ENCODE data around the gene CANT1.

CANT1 gene

DNA sequence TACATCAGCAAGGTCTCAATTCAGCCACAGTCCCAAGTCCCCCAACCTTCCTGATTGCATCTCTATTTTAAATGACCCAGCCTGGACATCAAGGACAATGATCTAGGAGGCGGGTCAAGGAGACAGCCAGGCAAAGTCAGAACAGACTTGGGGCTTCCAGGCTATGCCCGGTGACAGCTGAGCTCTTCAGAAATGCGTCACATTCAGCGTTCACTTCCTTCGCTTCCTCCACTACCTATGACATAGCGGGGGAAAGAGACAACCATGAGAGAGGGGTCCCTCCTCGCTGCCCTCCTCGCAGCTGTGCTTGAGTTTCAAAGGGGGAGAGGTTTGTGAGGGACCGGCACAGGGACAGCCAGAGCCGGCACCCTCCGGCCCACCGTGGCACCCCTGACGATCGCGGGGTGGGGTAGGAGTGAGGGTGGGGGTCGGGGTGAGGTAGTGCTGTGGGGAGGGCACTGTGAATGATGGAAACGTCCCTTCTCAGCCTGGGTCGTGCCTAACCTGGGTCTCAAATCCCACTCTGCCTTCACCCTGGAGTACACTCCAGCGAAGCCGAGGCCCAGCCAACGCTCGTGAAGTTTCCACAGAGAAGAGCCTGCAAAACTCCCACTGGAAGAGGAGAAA is 17.5 kb downstream of the CANT1 start:
- DNase-seq (ENCODE audit: low spot score) (no peak), ATAC-seq (ENCODE audit: low read depth) (no peak)
- H3K4me3 ChIP-seq (ENCODE audit: severe bottlenecking) = no peak overlapping the region
- H3K36me3 ChIP-seq (ENCODE audit: low read depth) = peaks cover 65% of the 10 kb centered on the region
- H3K27ac ChIP-seq (ENCODE audit: poor library complexity, severe bottlenecking) = no peak overlapping the region
- H3K4me1 ChIP-seq (ENCODE audit: insufficient read depth, poor library complexity, severe bottlenecking) = peaks cover 22% of the 10 kb centered on the region
- H3K9me3 ChIP-seq (ENCODE audit: severe bottlenecking) = no peaks in the 10 kb centered on the region
- TF ChIP-seq, protein P1, sequence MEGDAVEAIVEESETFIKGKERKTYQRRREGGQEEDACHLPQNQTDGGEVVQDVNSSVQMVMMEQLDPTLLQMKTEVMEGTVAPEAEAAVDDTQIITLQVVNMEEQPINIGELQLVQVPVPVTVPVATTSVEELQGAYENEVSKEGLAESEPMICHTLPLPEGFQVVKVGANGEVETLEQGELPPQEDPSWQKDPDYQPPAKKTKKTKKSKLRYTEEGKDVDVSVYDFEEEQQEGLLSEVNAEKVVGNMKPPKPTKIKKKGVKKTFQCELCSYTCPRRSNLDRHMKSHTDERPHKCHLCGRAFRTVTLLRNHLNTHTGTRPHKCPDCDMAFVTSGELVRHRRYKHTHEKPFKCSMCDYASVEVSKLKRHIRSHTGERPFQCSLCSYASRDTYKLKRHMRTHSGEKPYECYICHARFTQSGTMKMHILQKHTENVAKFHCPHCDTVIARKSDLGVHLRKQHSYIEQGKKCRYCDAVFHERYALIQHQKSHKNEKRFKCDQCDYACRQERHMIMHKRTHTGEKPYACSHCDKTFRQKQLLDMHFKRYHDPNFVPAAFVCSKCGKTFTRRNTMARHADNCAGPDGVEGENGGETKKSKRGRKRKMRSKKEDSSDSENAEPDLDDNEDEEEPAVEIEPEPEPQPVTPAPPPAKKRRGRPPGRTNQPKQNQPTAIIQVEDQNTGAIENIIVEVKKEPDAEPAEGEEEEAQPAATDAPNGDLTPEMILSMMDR (IDR thresholded peaks at IDR 0.05; ENCODE audit: poor library complexity, severe bottlenecking) = no peak
- H3K27me3 ChIP-seq (ENCODE audit: insufficient read depth, poor library complexity, severe bottlenecking) = no peaks in the 10 kb centered on the region

DNA sequence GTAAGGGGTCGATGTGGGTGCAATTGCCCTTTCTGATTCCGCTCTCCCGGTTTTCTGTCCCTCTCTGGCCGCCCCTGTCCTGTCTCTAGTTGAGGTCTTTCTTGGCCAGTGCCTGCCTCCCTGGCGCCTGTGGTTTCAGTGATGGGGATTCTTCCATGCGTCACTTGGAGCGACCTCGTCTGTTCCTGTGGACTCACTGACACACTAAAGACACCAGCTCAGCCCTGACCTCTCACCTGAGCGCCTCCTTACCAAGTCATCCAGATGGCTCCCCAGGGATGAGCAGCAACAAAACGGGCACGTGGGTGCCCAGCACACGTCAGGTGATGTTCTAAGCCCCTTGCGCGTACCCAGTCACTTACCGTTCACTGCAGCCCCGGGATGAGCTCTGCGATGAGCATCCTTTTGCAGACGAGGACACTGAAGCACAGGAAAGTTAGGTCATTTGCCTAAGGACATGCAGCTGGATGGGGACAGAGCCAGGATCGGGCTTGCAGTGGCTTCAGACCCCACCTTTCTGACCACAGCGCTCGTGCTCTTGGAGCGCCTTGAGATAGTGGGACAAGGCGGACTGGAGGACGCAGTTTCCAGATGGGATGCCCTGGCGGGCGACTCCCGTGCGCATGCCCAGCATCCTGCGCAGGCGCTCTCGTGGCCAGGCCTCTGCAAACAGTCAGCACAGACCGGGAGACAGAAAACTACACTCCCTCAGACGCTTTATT is 18.4 kb downstream of the CANT1 start:
- ATAC-seq (ENCODE audit: low read depth) (no peak), DNase-seq (ENCODE audit: low spot score) (peak; percentile 19)
- Histone ChIP-seq H3K4me1 (ENCODE audit: insufficient read depth, poor library complexity, severe bottlenecking) (peaks cover 21% of the 10 kb centered on the region), H3K36me3 (ENCODE audit: low read depth) (peaks cover 57% of the 10 kb centered on the region), H3K9me3 (ENCODE audit: severe bottlenecking) (no peaks in the 10 kb centered on the region), H3K27me3 (ENCODE audit: insufficient read depth, poor library complexity, severe bottlenecking) (no peaks in the 10 kb centered on the region), H3K27ac (ENCODE audit: poor library complexity, severe bottlenecking) (no peak overlapping the region), H3K4me3 (ENCODE audit: severe bottlenecking) (no peak overlapping the region)
- TF ChIP-seq, protein P1 (IDR thresholded peaks at IDR 0.05; ENCODE audit: poor library complexity, severe bottlenecking) = no peak

DNA sequence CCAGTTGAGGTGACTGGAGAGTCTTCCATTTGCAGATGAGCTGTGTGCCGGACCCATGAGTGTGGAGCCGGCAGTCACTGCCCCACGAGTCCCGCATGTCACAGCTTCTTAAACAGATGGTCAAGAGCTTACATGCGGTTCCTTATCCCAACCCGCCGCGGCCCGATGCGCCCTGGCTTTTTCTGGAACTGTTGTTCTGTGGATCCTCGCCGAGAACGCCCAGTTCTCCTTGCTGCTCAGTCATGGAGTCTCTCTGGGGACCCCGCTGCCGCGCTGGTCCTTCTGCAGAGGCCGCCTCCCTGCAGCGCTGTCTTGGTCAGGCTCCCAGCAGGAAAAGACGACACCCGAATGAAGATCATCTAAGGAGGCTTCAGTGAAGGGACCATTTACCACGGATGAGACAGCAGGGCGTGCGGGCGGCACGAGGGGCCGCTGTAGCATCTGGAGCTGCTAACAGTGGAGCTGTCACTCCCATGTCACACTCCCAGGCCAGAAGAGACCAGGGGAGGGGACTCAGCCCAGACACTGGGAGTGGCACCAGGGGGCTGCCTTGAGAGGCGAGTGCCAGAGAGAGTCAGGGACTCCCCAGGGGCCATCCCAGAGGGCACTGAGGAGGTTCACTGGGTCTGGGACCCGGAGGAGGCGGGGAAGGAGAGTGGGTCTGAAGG is 19.1 kb downstream of the CANT1 start:
- Histone ChIP-seq H3K4me1 (ENCODE audit: insufficient read depth, poor library complexity, severe bottlenecking) (peaks cover 17% of the 10 kb centered on the region), H3K9me3 (ENCODE audit: severe bottlenecking) (no peaks in the 10 kb centered on the region), H3K27ac (ENCODE audit: poor library complexity, severe bottlenecking) (no peak overlapping the region), H3K36me3 (ENCODE audit: low read depth) (peaks cover 50% of the 10 kb centered on the region), H3K27me3 (ENCODE audit: insufficient read depth, poor library complexity, severe bottlenecking) (no peaks in the 10 kb centered on the region), H3K4me3 (ENCODE audit: severe bottlenecking) (no peak overlapping the region)
- TF ChIP-seq, protein P1 (IDR thresholded peaks at IDR 0.05; ENCODE audit: poor library complexity, severe bottlenecking) = no peak
- DNase-seq (ENCODE audit: low spot score) (peak; percentile 61), ATAC-seq (ENCODE audit: low read depth) (no peak)

DNA sequence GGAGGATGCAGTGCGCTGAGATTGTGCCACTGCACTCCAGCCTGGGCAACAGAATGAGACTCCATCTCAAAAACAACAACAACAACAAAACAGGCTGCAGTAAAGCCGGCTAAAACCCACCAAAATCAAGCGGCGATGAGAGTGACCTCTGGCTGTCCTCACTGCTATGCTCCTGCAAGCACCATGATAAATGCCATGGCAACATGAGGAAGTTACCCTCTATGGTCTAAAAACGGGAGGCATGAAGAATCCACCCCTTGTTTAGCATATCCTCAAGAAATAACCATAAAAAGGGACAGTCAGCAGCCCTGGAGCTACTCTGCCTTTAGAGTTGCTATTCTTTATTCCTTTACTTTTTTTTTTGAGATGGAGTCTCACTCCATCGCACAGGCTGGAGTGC is 21.4 kb downstream of the CANT1 start:
- H3K27me3 ChIP-seq (ENCODE audit: insufficient read depth, poor library complexity, severe bottlenecking) = no peaks in the 10 kb centered on the region
- no peak for ATAC-seq (ENCODE audit: low read depth)
- no peaks in the 10 kb centered on the region for H3K9me3 ChIP-seq (ENCODE audit: severe bottlenecking)
- no peak for DNase-seq (ENCODE audit: low spot score)
- TF ChIP-seq, protein P1 (IDR thresholded peaks at IDR 0.05; ENCODE audit: poor library complexity, severe bottlenecking) = no peak
- no peak overlapping the region for H3K27ac ChIP-seq (ENCODE audit: poor library complexity, severe bottlenecking)
- peaks cover 32% of the 10 kb centered on the region for H3K36me3 ChIP-seq (ENCODE audit: low read depth)
- H3K4me3 ChIP-seq (ENCODE audit: severe bottlenecking) = no peak overlapping the region
- H3K4me1 ChIP-seq (ENCODE audit: insufficient read depth, poor library complexity, severe bottlenecking) = peaks cover 17% of the 10 kb centered on the region
